Ectodermal cell (in vitro differentiated cells): ENCODE data around the gene ATP8A1.

Source experiments
- H3K27ac ChIP-seq: 2 replicates; pipeline ENCODE4 v1.7.0; 2013; ENCODE audit warnings: mild to moderate bottlenecking, low read depth, low read length; ENCODE audit not compliant: insufficient read depth, poor library complexity, severe bottlenecking
- H3K27me3 ChIP-seq: 2 replicates; pipeline ENCODE4 v1.7.0; 2013; ENCODE audit warnings: mild to moderate bottlenecking, low read length; ENCODE audit not compliant: insufficient read depth, control insufficient read depth, poor library complexity, severe bottlenecking
- H3K36me3 ChIP-seq: one replicate; pipeline ENCODE4 v1.7.0; 2013; ENCODE audit warnings: low read length; ENCODE audit not compliant: control insufficient read depth, insufficient read depth
- H3K4me1 ChIP-seq: one replicate; pipeline ENCODE4 v1.7.0; 2013; ENCODE audit warnings: low read length; ENCODE audit not compliant: control insufficient read depth, insufficient read depth
- H3K4me3 ChIP-seq: 2 replicates; pipeline ENCODE4 v1.7.0; 2013; ENCODE audit warnings: low read depth, low read length, control low read depth; ENCODE audit not compliant: insufficient read depth
- H3K9me3 ChIP-seq: 2 replicates; pipeline ENCODE4 v1.7.0; 2013; ENCODE audit warnings: mild to moderate bottlenecking, low read length, moderate library complexity; ENCODE audit not compliant: control insufficient read depth
- WGBS, 2 experiments: methylation state at CpG; one replicate each; pipeline ENCODE4 v1.1.7; 2013; ENCODE audit warnings: missing lambda C conversion rate in 2 of 2; 5-methylcytosine and 5-hydroxymethylcytosine counted together

Gene ATP8A1

GRCh38 chr4:42574870-42575430, 82.0 kb downstream of the ATP8A1 start:
- WGBS, 2 experiments = 89 to 90% methylated on average over 3 to 4 of the region's 4 CpGs
- Histone ChIP-seq H3K36me3 (no peaks in the 10 kb centered on the region), H3K4me3 (no peak overlapping the region), H3K27ac (no peak overlapping the region), H3K4me1 (peaks cover 8% of the 10 kb centered on the region), H3K9me3 (no peaks in the 10 kb centered on the region), H3K27me3 (no peaks in the 10 kb centered on the region)

GRCh38 chr4:42573249-42573648, 83.7 kb downstream of the ATP8A1 start:
- H3K27ac ChIP-seq = no peak overlapping the region
- H3K4me3 ChIP-seq = no peak overlapping the region
- no peaks in the 10 kb centered on the region for H3K36me3 ChIP-seq
- H3K9me3 ChIP-seq = no peaks in the 10 kb centered on the region
- H3K4me1 ChIP-seq = peaks cover 9% of the 10 kb centered on the region
- H3K27me3 ChIP-seq = no peaks in the 10 kb centered on the region
- 82 to 96% methylated on average over 2 to 4 of the region's 4 CpGs for WGBS, 2 experiments

- no peaks in the 10 kb centered on the region for H3K36me3 ChIP-seq
- H3K9me3 ChIP-seq = no peaks in the 10 kb centered on the region
- no peak overlapping the region for H3K4me3 ChIP-seq
- H3K4me1 ChIP-seq = peaks cover 9% of the 10 kb centered on the region
- WGBS, 2 experiments = 94 to 98% methylated on average over 1 of the region's 1 CpG
- H3K27ac ChIP-seq = peak overlapping the region; percentile 4
- H3K27me3 ChIP-seq = no peaks in the 10 kb centered on the region
These were observed 86.7 kb downstream of the ATP8A1 start for GRCh38 chr4:42570221-42570620.

GRCh38 chr4:42568610-42569207, 88.2 kb downstream of the ATP8A1 start:
- no peaks in the 10 kb centered on the region for H3K36me3 ChIP-seq
- H3K4me1 ChIP-seq = peaks cover 9% of the 10 kb centered on the region
- WGBS, 2 experiments = 13 to 17% methylated on average over 4 of the region's 4 CpGs
- H3K27ac ChIP-seq = no peak overlapping the region
- H3K27me3 ChIP-seq = no peaks in the 10 kb centered on the region
- H3K9me3 ChIP-seq = no peaks in the 10 kb centered on the region
- H3K4me3 ChIP-seq = no peak overlapping the region

- peaks cover 9% of the 10 kb centered on the region for H3K4me1 ChIP-seq
- H3K9me3 ChIP-seq = no peaks in the 10 kb centered on the region
- H3K4me3 ChIP-seq = no peak overlapping the region
- no peaks in the 10 kb centered on the region for H3K36me3 ChIP-seq
- H3K27me3 ChIP-seq = no peaks in the 10 kb centered on the region
- H3K27ac ChIP-seq = no peak overlapping the region
- WGBS, 2 experiments = 92 to 100% methylated on average over 1 of the region's 1 CpG
These were observed 90.1 kb downstream of the ATP8A1 start for GRCh38 chr4:42566835-42567234.

GRCh38 chr4:42562016-42562415, 94.9 kb downstream of the ATP8A1 start:
- 94% methylated on average over 5 of the region's 5 CpGs for WGBS, 2 experiments

GRCh38 chr4:42561031-42561430, 95.9 kb downstream of the ATP8A1 start:
- Histone ChIP-seq H3K4me1 (no peaks in the 10 kb centered on the region), H3K27me3 (no peaks in the 10 kb centered on the region), H3K4me3 (no peak overlapping the region), H3K36me3 (no peaks in the 10 kb centered on the region), H3K9me3 (no peaks in the 10 kb centered on the region), H3K27ac (no peak overlapping the region)
- 95 to 98% methylated on average over 11 of the region's 11 CpGs for WGBS, 2 experiments

More at GRCh38 chr4:42562016-42562415, 94.9 kb downstream of the ATP8A1 start:
- no peaks in the 10 kb centered on the region for H3K27me3 ChIP-seq
- no peak overlapping the region for H3K4me3 ChIP-seq
- no peaks in the 10 kb centered on the region for H3K36me3 ChIP-seq
- H3K4me1 ChIP-seq = no peaks in the 10 kb centered on the region
- H3K27ac ChIP-seq = no peak overlapping the region
- no peaks in the 10 kb centered on the region for H3K9me3 ChIP-seq

- WGBS, 2 experiments = 100% methylated on average over 1 to 2 of the region's 3 CpGs
- H3K27ac ChIP-seq = no peak overlapping the region
- H3K4me3 ChIP-seq = no peak overlapping the region
- H3K27me3 ChIP-seq = no peaks in the 10 kb centered on the region
- H3K4me1 ChIP-seq = no peaks in the 10 kb centered on the region
- H3K9me3 ChIP-seq = no peaks in the 10 kb centered on the region
- no peaks in the 10 kb centered on the region for H3K36me3 ChIP-seq
These were observed 96.4 kb downstream of the ATP8A1 start for GRCh38 chr4:42560467-42560861.

GRCh38 chr4:42558156-42558555, 98.7 kb downstream of the ATP8A1 start:
- Histone ChIP-seq H3K27ac (no peak overlapping the region), H3K36me3 (no peaks in the 10 kb centered on the region), H3K4me3 (no peak overlapping the region), H3K9me3 (no peaks in the 10 kb centered on the region), H3K4me1 (no peaks in the 10 kb centered on the region), H3K27me3 (no peaks in the 10 kb centered on the region)
- WGBS, 2 experiments = 91 to 100% methylated on average over 1 of the region's 1 CpG

- Histone ChIP-seq H3K27ac (no peak overlapping the region), H3K36me3 (no peaks in the 10 kb centered on the region), H3K4me3 (no peak overlapping the region), H3K9me3 (no peaks in the 10 kb centered on the region), H3K27me3 (no peaks in the 10 kb centered on the region), H3K4me1 (no peaks in the 10 kb centered on the region)
These were observed 101.1 kb downstream of the ATP8A1 start for GRCh38 chr4:42555828-42556227.
